ENCODE measurements around the gene PTPRE.

PTPRE gene

DNA sequence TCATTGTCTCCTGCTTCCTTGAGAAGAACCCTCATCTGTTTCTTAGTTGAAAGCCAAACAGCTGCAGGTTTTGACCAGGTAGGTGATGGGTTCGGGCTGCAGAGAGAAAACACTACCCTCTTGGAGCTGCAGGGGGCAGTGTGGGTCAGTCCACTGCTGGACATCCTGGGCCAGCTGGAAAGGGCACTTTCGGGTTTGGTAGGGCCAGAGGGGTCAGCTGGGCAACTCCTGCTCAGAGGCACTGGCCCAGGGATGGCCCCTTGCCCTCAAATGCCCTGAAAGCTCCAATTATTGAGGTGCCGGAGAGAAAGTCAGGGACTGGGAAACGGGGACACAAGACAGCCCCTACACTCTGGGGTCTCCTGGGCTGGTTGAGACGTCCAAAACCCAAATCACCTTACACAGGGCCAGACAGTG lies 128.7 kb downstream of the PTPRE start:
- Histone ChIP-seq H3K27ac (ENCODE audit: low read depth, low read length) (no peak overlapping the region), H3K36me3 (ENCODE audit: control insufficient read depth in 5 of 5, insufficient read depth in 5 of 5, low read length in 5 of 5) (no peaks in the 10 kb centered on the region)

DNA sequence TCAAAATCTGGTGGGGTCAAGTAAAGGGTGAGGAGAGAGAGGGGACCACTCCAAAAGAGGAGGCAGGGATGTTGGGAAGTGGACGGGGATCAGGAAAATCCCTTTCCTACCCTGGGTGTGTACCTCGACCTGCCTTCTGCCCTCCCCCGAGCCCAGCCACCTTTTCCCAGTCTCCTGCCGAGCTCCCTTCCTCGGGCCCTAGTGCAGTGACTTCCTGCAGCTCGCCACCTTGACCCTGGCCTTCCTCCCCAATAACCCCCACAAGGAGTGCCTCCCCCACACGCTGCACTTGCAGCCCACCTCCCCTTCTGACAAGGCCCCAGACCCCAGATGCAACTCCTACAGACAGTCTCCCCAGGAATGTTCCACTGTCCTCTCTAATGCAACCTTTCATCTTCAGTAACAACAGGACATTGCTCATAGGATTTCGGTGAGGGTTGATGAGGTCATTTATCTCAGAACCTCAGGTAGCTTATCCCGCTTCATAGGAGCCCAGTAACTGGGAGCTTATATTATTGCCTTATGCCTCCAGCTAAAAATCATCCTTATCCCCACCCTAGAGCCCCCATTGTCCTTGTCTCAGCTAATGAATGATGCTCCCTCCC lies 129.2 kb downstream of the PTPRE start:
- H3K4me1 ChIP-seq (ENCODE audit: control insufficient read depth in 5 of 5, insufficient read depth in 5 of 5, low read length in 5 of 5) = peaks cover 0 to 7% (median 0%) of the 10 kb centered on the region in 5 donors
- no peak overlapping the region for H3K9ac ChIP-seq (ENCODE audit: low read length in 5 of 5)
- no peaks in the 10 kb centered on the region for H3K9me3 ChIP-seq (ENCODE audit: control insufficient read depth in 5 of 5, low read length in 5 of 5)
- no peaks in the 10 kb centered on the region for H3K36me3 ChIP-seq (ENCODE audit: control insufficient read depth in 5 of 5, insufficient read depth in 5 of 5, low read length in 5 of 5)
- H3K27me3 ChIP-seq (ENCODE audit: control insufficient read depth in 5 of 5, insufficient read depth in 4 of 5, low read length in 5 of 5) = peaks cover 0 to 3% (median 0%) of the 10 kb centered on the region in 5 donors
- H3K4me3 ChIP-seq (ENCODE audit: low read depth in 1 of 5, low read length in 5 of 5) = no peak overlapping the region
- H3K27ac ChIP-seq (ENCODE audit: low read depth, low read length) = no peak overlapping the region

More for the DNA sequence above, 128.7 kb downstream of the PTPRE start:
- Histone ChIP-seq H3K9me3 (ENCODE audit: control insufficient read depth in 5 of 5, low read length in 5 of 5) (no peaks in the 10 kb centered on the region), H3K9ac (ENCODE audit: low read length in 5 of 5) (no peak overlapping the region), H3K4me3 (ENCODE audit: low read depth in 1 of 5, low read length in 5 of 5) (no peak overlapping the region), H3K27me3 (ENCODE audit: control insufficient read depth in 5 of 5, insufficient read depth in 4 of 5, low read length in 5 of 5) (peaks cover 0 to 3% (median 0%) of the 10 kb centered on the region in 5 donors), H3K4me1 (ENCODE audit: control insufficient read depth in 5 of 5, insufficient read depth in 5 of 5, low read length in 5 of 5) (peaks cover 0 to 7% (median 0%) of the 10 kb centered on the region in 5 donors)

DNA sequence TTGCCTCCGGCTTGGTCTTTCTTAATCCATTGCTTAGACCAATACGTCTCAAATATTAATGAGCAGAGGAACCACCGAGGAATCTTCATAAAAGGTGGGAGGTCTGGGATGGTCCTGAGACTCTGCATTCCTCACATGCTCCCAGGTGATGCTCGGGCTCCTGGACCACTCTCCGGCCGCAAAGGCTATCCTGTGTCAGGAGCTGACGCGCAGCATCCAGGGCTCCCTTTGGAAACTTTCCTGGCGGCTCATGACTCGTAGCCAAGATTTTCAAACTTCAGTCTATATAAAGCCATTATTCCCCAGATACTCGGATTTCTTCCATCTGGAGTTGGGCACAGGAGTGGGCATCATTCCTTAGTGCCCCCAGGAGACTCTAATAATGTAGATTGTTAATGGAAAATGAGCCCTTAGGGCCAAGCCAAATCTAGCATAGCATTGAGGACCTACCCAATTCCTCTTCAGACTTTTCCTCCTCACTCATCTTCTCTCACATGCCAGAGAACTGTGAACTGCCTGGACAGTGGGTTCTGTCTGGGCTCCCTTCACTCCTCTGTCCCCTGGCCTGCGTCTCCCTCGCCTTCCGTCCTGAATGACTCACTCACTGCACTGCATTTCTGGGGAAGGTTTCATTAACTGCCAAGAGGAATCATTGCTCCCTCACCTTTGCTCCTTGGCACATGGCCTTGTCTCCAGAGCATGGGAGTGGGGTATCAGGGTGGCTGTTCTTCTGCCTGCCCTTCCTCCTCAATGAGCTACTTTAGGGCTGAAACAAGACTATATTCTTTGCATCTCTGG lies 130.0 kb downstream of the PTPRE start:
- H3K36me3 ChIP-seq (ENCODE audit: control insufficient read depth in 5 of 5, insufficient read depth in 5 of 5, low read length in 5 of 5) = no peaks in the 10 kb centered on the region
- no peak overlapping the region for H3K27ac ChIP-seq (ENCODE audit: low read depth, low read length)
- H3K4me1 ChIP-seq (ENCODE audit: control insufficient read depth in 5 of 5, insufficient read depth in 5 of 5, low read length in 5 of 5) = peaks cover 0 to 7% (median 0%) of the 10 kb centered on the region in 5 donors
- H3K9ac ChIP-seq (ENCODE audit: low read length in 5 of 5) = peak overlapping the region in 1 of 5 donors; percentile 35
- H3K4me3 ChIP-seq (ENCODE audit: low read depth in 1 of 5, low read length in 5 of 5) = no peak overlapping the region
- H3K27me3 ChIP-seq (ENCODE audit: control insufficient read depth in 5 of 5, insufficient read depth in 4 of 5, low read length in 5 of 5) = peaks cover 0 to 3% (median 0%) of the 10 kb centered on the region in 5 donors
- no peaks in the 10 kb centered on the region for H3K9me3 ChIP-seq (ENCODE audit: control insufficient read depth in 5 of 5, low read length in 5 of 5)

DNA sequence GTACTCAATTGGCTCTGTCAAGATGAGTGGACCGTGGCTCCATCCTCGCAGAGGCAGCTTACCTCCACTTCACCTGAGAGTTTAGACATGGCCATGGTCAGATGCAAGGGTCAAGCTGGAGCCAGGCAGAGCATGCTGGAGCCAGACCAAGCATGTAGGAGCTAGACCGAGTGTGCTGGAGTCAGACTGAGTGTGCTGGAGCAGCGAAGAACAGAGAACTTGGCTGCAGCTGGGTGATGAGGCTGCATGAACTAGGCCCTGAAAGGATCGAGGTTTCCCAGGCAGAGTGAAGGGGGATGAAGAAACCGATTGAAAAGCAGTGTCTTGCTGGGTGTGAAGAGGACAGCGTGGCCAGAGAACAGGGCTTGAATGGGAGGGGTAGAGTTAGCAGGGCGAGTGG lies 133.2 kb downstream of the PTPRE start:
- Histone ChIP-seq H3K9ac (ENCODE audit: low read length in 5 of 5) (no peak overlapping the region), H3K4me3 (ENCODE audit: low read depth in 1 of 5, low read length in 5 of 5) (no peak overlapping the region), H3K27me3 (ENCODE audit: control insufficient read depth in 5 of 5, insufficient read depth in 4 of 5, low read length in 5 of 5) (peaks cover 0 to 3% (median 0%) of the 10 kb centered on the region in 5 donors)

DNA sequence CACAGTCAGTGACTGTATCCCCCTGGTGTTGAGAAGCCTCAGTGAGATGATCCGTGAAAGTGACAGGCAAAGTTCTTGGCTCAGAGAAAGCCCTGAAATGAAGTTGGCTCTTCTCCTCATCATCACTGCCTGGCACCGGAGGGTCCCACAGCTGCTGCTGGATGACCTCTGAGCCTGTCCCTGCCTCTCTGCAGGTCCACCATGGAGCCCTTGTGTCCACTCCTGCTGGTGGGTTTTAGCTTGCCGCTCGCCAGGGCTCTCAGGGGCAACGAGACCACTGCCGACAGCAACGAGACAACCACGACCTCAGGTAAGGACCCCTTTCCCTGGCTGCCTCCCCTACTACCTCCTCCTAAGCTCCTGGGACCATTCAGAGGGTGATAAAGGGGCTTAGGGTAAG lies 133.8 kb downstream of the PTPRE start:
- Histone ChIP-seq H3K4me1 (ENCODE audit: control insufficient read depth in 5 of 5, insufficient read depth in 5 of 5, low read length in 5 of 5) (peaks cover 0 to 11% (median 0%) of the 10 kb centered on the region in 5 donors), H3K27me3 (ENCODE audit: control insufficient read depth in 5 of 5, insufficient read depth in 4 of 5, low read length in 5 of 5) (peaks cover 0 to 3% (median 0%) of the 10 kb centered on the region in 5 donors), H3K9me3 (ENCODE audit: control insufficient read depth in 5 of 5, low read length in 5 of 5) (no peaks in the 10 kb centered on the region), H3K27ac (ENCODE audit: low read depth, low read length) (no peak overlapping the region), H3K4me3 (ENCODE audit: low read depth in 1 of 5, low read length in 5 of 5) (no peak overlapping the region), H3K36me3 (ENCODE audit: control insufficient read depth in 5 of 5, insufficient read depth in 5 of 5, low read length in 5 of 5) (peaks cover 0 to 3% (median 0%) of the 10 kb centered on the region in 5 donors), H3K9ac (ENCODE audit: low read length in 5 of 5) (no peak overlapping the region)

More for the DNA sequence above, 133.2 kb downstream of the PTPRE start:
- peaks cover 0 to 3% (median 0%) of the 10 kb centered on the region in 5 donors for H3K36me3 ChIP-seq (ENCODE audit: control insufficient read depth in 5 of 5, insufficient read depth in 5 of 5, low read length in 5 of 5)
- no peaks in the 10 kb centered on the region for H3K9me3 ChIP-seq (ENCODE audit: control insufficient read depth in 5 of 5, low read length in 5 of 5)
- peaks cover 0 to 7% (median 0%) of the 10 kb centered on the region in 5 donors for H3K4me1 ChIP-seq (ENCODE audit: control insufficient read depth in 5 of 5, insufficient read depth in 5 of 5, low read length in 5 of 5)
- H3K27ac ChIP-seq (ENCODE audit: low read depth, low read length) = no peak overlapping the region

DNA sequence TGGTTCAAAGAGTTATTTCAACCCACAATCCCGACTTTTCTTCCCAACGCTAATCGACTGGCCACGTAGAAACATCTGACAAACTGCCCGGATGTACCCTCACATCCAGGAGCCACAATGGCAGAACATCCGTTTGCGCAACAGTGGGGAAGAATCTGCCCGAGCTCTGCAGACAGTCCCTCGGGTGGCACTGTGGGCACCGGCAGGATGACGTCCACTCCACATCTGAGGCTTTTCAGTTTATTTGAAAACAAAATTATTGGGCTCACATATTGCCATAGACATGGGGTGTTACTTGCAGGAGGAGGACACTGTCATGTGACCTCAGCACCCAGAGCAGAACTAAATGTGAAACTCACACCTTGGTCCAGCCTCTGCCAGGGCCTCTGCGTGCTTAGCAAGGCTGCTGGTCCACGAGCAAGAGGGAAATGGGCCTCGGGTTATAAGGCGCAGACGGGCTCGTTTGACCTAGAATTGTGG lies 135.3 kb downstream of the PTPRE start:
- peaks cover 0 to 19% (median 6%) of the 10 kb centered on the region in 5 donors for H3K4me1 ChIP-seq (ENCODE audit: control insufficient read depth in 5 of 5, insufficient read depth in 5 of 5, low read length in 5 of 5)
- H3K4me3 ChIP-seq (ENCODE audit: low read depth in 1 of 5, low read length in 5 of 5) = no peak overlapping the region
- no peaks in the 10 kb centered on the region for H3K9me3 ChIP-seq (ENCODE audit: control insufficient read depth in 5 of 5, low read length in 5 of 5)
- no peak overlapping the region for H3K27ac ChIP-seq (ENCODE audit: low read depth, low read length)
- no peak overlapping the region for H3K9ac ChIP-seq (ENCODE audit: low read length in 5 of 5)
- no peaks in the 10 kb centered on the region for H3K27me3 ChIP-seq (ENCODE audit: control insufficient read depth in 5 of 5, insufficient read depth in 4 of 5, low read length in 5 of 5)
- peaks cover 0 to 3% (median 0%) of the 10 kb centered on the region in 5 donors for H3K36me3 ChIP-seq (ENCODE audit: control insufficient read depth in 5 of 5, insufficient read depth in 5 of 5, low read length in 5 of 5)

DNA sequence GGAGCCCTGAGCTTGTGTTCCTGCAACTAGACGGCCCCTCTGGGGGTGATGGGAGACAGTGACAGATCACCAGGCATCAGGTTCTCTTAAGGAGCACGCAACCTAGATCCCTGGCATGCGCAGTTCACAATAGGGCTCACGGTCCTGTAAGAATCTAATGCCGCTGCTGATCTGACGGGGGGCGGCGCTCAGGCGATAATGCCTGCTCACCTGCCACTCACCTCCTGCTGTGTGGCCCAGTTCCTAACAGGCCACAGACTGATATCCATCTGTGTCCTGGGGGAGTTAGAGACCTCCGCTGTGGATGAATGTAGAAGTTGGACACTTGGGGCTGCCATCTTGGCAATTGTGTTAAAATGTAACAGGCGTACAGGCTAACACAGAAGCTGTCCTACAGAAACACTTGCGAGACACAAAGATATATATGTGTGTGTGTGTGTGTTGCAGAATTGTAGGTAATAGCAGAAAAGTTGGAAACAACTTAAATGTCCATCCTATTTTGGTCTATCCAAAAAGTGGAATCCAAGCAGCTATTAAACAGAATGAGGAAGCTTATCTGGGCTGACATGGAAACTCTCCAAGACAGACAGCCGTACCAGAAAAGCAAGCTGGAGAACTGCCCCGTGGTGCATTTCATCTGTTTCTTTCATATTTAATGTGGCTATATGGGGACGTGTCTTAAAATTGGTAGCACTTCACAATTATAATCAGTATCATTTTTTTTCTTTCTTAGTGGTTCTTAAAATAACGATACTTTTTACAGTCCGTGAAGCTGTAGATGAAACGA lies 136.5 kb downstream of the PTPRE start:
- Histone ChIP-seq H3K4me3 (ENCODE audit: low read depth in 1 of 5, low read length in 5 of 5) (no peak overlapping the region), H3K4me1 (ENCODE audit: control insufficient read depth in 5 of 5, insufficient read depth in 5 of 5, low read length in 5 of 5) (peaks cover 0 to 25% (median 9%) of the 10 kb centered on the region in 5 donors), H3K9me3 (ENCODE audit: control insufficient read depth in 5 of 5, low read length in 5 of 5) (no peaks in the 10 kb centered on the region), H3K27ac (ENCODE audit: low read depth, low read length) (no peak overlapping the region), H3K36me3 (ENCODE audit: control insufficient read depth in 5 of 5, insufficient read depth in 5 of 5, low read length in 5 of 5) (peaks cover 0 to 3% (median 0%) of the 10 kb centered on the region in 5 donors), H3K27me3 (ENCODE audit: control insufficient read depth in 5 of 5, insufficient read depth in 4 of 5, low read length in 5 of 5) (no peaks in the 10 kb centered on the region), H3K9ac (ENCODE audit: low read length in 5 of 5) (no peak overlapping the region)

DNA sequence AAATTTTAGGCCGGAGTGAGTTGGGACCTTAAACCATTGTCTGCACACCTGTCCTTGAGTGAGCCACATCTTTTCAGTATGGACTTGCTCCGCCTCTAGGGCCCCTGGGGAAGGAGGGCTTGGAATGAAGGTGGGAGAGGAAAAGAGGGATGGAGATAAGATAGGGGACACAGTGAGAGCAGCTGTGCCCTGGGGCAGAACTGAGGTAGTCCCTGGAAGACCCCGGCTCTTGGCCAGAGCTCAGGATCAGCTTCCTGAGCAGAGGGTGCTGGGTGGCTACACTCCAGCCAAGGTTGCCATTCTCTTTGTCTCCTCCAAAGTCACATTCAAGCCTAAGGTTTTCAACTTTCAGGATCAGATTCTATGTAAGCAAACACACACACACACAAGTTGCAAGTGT lies 137.3 kb downstream of the PTPRE start:
- Histone ChIP-seq H3K4me3 (ENCODE audit: low read depth in 1 of 5, low read length in 5 of 5) (no peak overlapping the region), H3K36me3 (ENCODE audit: control insufficient read depth in 5 of 5, insufficient read depth in 5 of 5, low read length in 5 of 5) (peaks cover 0 to 3% (median 0%) of the 10 kb centered on the region in 5 donors), H3K27ac (ENCODE audit: low read depth, low read length) (no peak overlapping the region), H3K27me3 (ENCODE audit: control insufficient read depth in 5 of 5, insufficient read depth in 4 of 5, low read length in 5 of 5) (no peaks in the 10 kb centered on the region), H3K9me3 (ENCODE audit: control insufficient read depth in 5 of 5, low read length in 5 of 5) (no peaks in the 10 kb centered on the region), H3K9ac (ENCODE audit: low read length in 5 of 5) (no peak overlapping the region), H3K4me1 (ENCODE audit: control insufficient read depth in 5 of 5, insufficient read depth in 5 of 5, low read length in 5 of 5) (peaks cover 0 to 25% (median 9%) of the 10 kb centered on the region in 5 donors)

DNA sequence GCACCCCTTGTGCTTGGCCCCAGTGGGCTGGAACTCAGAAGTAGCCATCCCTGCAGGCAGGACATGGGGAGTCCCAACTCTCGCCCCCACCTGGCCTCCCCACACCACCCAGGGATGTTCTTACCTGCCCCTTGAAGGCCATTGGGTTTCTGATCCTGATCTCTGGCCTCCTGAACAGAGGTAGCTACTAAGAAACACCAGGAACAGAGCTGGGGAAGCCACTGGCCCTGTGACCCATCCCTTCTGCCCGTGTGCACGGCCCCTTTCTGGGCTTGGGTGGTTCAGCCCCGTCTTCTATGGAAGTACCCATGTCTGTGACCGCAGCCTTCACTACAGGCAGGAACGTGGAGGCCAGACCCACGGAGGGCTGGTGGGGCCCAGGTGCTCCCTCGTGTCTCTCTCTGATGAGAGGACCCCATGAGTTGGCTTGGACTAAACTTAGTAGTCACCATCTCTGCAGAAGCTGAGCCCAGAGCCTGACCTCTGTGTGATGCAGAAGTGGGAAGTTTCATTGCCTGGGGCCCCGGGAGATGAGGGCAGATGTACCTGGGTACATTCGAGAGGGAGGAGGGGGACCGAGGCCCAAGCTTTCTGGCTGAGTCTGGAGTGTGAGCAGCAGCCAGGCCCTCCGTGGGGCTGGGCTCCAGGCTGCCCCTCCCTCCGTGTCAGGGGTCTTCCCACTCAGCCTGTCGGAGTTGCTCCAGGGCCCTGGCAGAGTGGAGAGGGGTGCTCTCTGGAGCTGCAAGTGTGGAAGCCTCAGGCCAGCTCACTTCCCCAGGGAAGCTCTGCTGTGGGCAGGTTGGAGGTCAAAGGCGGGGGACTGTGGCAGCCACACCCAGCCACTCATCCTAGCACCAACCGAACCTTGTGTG lies 138.3 kb downstream of the PTPRE start:
- Histone ChIP-seq H3K9me3 (ENCODE audit: control insufficient read depth in 5 of 5, low read length in 5 of 5) (no peaks in the 10 kb centered on the region), H3K4me3 (ENCODE audit: low read depth in 1 of 5, low read length in 5 of 5) (no peak overlapping the region), H3K27ac (ENCODE audit: low read depth, low read length) (no peak overlapping the region), H3K9ac (ENCODE audit: low read length in 5 of 5) (no peak overlapping the region), H3K36me3 (ENCODE audit: control insufficient read depth in 5 of 5, insufficient read depth in 5 of 5, low read length in 5 of 5) (peaks cover 0 to 13% (median 3%) of the 10 kb centered on the region in 5 donors), H3K27me3 (ENCODE audit: control insufficient read depth in 5 of 5, insufficient read depth in 4 of 5, low read length in 5 of 5) (no peaks in the 10 kb centered on the region), H3K4me1 (ENCODE audit: control insufficient read depth in 5 of 5, insufficient read depth in 5 of 5, low read length in 5 of 5) (peaks cover 0 to 34% (median 10%) of the 10 kb centered on the region in 5 donors)
